ENCODE measurements around the gene LRRC2.

The LRRC2 gene

GRCh38 chr3:46492890-46493547, 73.1 kb downstream of the LRRC2 start:
- no peak overlapping the region for H3K27ac ChIP-seq

GRCh38 chr3:46491089-46492070, 74.7 kb downstream of the LRRC2 start:
- TF ChIP-seq CTCF (IDR thresholded peaks at IDR 0.05) (no peak), ZFX (IDR thresholded peaks at IDR 0.05; ENCODE audit: borderline replicate concordance) (no peak)
- no peak overlapping the region for H3K27ac ChIP-seq

More at GRCh38 chr3:46492890-46493547, 73.1 kb downstream of the LRRC2 start:
- no peak for TF ChIP-seq ZFX (IDR thresholded peaks at IDR 0.05; ENCODE audit: borderline replicate concordance)
- TF ChIP-seq CTCF (IDR thresholded peaks at IDR 0.05), result no peak

GRCh38 chr3:46490338-46491084, 75.6 kb downstream of the LRRC2 start:
- TF ChIP-seq ZFX (IDR thresholded peaks at IDR 0.05; ENCODE audit: borderline replicate concordance) (no peak), CTCF (IDR thresholded peaks at IDR 0.05) (no peak)
- H3K27ac ChIP-seq, result no peak overlapping the region

- H3K27ac ChIP-seq, result no peak overlapping the region
- TF ChIP-seq ZFX (IDR thresholded peaks at IDR 0.05; ENCODE audit: borderline replicate concordance) (no peak), CTCF (IDR thresholded peaks at IDR 0.05) (no peak)
Observed at GRCh38 chr3:46489875-46490274, 76.2 kb downstream of the LRRC2 start.

- no peak overlapping the region for H3K27ac ChIP-seq
- no peak for TF ChIP-seq CTCF (IDR thresholded peaks at IDR 0.05)
- TF ChIP-seq ZFX (IDR thresholded peaks at IDR 0.05; ENCODE audit: borderline replicate concordance), result no peak
Observed at GRCh38 chr3:46489381-46489780, 76.7 kb downstream of the LRRC2 start.

- H3K27ac ChIP-seq, result no peak overlapping the region
- no peak for TF ChIP-seq ZFX (IDR thresholded peaks at IDR 0.05; ENCODE audit: borderline replicate concordance)
- peak; percentile 98 for TF ChIP-seq CTCF (IDR thresholded peaks at IDR 0.05)
Observed at GRCh38 chr3:46488735-46489361, 77.3 kb downstream of the LRRC2 start.
